NCI-H69 (cell line): Measurements from ENCODE around the gene DHX8.

Experiments
- DNase-seq: peaks from one replicate; lab custom pipeline; 2025; lab: John Stamatoyannopoulos, UW

The DHX8 gene

DNA sequence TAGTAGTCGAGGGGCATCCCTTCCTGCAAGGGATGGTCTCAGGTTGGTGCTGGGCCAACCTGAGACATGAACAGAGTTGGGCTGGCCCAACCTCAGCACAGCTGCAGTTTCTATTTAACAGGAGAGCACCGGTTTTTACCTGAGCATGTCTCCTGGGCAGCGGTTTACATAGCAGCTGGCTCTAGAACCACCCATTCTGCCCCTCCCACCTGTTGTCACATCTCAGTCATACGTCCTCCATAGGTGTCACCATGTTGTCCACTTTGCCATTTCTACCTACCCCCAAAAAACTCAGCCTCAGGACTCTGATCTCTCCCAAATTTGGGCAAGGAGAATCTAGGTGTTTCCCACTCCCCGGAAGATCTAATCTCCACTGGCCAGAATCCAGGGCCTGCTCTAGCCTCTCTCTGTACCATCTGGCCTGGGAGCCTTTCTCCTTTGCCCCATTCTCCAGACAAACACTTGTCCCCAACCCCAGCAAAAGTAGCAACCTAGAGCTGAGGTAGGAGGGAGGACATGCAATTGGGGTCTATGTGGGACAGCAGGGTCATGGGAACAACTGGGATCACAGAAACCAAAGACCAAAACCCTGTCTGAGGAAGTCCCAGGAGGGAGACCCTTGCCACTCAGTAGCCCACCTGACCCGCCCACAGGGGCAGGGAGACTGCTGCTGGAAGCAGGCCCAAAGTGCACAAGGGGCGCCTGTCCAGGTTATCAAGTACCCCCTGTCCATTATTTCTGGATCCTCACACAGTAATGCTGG is 43.3 kb downstream of the DHX8 start:
- no peak for DNase-seq

DNA sequence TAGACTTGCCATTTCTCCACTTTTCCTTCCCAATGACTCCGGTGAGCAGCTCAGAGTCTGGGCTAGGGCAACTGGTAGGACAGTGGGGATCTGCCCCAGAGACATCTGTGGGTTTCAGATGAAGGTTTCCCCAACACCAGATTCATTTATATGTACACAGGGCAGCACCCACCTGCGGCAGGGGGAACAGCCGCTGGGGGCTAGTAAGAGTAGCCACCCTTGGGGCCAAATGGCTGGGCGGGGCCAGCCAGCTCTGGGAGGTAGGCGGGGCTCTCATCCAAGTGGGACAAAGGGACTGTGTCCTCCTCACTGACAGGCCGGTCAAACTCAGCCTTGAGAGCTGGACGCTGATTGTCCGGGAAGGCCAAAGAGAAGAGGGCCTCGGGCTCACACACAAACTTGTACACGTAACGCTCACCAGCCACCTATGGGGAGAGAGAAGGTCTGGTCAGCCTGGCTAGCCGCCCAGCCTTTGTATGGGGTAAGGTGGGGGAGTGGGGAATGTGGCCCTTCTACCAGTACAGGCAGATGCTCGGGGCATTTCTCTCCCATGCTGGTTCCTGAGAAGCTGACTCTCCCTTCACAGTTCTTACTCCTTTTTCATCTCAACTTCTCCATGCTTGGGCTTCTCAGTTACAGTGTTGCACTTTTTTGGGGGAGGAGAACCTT is 44.7 kb downstream of the DHX8 start:
- DNase-seq = no peak

DNA sequence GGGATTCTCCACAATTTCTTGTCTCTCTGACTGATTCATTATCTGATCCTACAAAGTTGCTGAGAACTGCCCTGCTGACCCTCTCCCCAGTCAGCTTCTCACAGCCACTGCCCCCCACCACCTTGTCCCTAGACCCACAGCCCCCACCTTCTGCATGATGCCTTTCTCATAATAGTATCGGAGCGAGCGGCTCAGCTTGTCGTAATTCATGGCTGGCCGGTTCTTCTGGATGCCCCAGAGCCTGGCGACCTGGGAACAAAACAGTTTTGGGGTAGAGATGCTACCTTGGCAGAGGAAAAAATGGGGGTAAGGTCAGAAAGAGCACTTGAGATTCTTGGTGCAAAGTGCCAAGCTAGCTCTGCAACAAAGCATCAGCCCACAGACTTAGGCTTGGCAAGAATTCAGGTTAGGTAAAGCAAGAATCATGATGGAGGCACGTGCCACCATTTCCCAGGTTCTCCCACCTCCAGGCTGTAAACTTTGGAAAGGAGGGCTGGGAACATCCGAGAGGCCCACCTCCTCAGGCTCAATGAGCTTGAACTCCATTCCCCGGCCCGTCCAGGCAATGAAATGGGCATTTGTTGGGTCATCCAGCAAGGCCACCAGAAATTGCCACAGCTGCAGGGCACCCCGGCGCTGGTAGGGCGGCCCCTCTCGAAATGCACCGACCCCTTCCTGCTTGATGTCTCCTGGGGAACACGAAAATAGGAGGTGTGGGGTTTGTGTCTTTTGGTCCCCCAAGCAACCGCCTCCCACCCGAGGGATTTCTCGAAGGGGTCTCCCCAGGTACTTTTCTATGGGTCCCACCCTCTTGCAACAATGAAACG is 45.4 kb downstream of the DHX8 start:
- no peak for DNase-seq

DNA sequence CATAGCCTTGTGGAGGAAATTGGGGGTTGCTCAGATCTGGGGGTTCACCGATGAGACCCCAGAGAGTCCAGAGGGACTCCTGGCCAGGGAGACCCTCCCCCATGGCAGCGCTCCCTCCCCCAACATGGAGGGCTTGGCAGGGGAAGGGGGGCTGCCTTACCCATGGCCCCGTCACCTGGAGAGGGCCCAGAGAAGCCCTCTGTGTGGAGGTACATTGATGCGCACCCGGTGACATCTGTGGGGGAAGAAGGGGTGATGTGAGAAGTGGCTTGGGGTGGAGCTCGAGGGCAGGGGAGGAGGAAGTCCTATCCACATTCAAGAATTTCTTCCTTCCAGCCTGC is 46.1 kb downstream of the DHX8 start:
- DNase-seq = no peak

DNA sequence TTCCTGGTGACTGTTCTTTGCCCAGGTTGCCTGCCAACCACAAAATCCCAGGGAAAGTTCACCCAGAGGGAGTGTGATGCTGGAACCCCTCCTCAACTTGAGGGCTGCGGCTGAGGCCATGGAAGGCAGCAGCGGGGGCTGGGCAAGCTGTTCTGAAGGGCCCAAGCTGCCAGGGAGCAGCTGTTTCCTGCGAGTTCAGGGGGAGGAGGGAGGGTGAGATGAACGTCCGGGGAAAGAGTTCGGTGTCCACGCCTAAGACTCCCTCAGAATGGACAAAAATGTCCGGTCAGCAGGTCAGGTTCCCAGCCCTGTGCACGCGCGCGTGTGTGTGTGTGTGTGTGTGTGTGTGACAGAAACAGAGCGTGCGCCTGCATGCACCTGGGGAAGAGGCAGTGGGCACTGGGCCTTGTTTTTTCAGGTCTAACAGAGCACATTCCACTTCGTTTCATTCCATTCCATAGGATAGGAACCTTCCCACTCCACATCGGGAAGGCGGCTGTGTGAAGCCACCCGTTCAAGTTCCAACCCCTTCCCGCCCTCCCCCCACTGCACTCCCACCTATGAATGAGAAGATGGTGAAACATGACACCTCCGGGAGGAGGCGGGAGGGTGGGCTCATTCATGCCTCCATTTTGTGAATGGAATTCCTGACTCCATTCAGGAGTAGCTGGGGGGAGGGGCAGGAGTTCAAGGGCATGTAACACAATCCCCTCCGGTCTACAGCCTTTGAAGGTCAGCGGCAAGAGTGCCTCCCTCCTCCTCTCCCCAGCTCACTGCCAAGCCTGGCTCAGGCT is 46.7 kb downstream of the DHX8 start:
- DNase-seq = peak; percentile 88

DNA sequence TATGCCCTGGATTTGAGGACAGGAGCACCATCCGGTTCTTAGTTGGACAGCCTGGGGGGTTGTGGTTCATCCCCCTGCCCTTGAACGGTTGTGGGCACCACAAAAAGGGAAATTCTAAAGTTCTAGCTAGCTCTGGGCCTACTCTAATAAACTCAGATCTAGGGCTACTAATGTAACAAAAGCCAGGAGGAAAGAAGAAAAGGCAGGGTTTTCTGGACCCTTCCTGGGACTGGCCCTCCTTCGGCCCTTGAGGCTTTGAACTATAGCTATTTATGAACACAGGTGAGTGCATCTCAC is 47.3 kb downstream of the DHX8 start:
- DNase-seq = no peak

DNA sequence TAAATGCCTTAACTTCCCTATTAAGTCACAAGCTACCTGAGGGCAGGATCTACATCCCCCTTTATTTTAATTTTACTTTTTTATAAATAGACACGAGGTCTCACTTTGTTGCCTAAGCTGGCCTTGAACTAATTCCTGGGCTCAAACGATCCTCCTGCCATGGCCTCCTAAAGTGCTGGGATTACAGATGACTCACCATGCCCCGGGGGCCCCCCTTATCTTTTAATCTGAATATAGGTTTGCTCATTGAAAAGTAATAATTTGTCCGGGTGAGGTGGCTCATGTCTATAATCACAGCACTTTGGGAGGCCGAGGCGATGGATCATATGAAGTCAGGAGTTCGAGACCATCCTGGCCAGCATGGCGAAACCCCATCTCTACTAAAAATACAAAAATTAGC is 48.2 kb downstream of the DHX8 start:
- DNase-seq = no peak

DNA sequence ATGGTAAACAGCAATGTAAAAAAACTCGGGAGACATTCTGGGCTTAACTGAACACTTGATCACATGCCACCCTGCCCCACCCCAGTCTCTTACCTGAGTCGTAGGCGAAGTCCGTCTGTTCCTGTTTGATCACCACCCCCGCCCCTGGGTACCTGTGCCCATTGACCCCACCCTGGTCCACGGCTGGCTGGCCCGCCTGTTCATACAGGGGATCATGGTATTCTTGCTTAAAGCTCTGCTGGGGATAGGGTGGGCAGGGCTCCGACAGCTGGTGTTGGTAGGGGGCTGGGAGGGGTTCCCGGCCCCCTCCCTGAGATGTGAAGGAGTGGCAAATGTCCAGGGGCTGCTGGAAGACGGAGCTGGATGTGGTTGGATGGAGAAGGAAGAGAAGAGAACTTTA is 48.8 kb downstream of the DHX8 start:
- no peak for DNase-seq

DNA sequence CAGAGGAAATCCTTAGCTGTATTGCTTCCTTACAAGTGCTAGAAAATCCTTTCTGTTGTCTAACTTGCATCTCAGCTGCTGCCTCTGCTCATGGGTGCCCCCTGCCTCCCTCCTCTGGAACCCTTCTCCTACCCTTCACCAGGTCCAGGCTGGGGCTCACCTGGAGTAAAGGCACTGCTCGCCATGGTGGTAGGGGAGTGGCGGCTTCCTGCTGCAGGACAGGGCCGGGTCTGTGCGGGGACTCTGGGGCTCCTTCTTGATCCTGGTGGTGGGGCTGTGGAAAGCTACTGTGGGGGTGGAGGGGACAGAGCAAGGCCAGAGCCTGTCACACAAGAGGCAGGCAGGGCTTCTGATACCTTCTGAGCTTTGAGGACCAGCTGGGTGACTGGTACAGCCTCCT is 49.9 kb downstream of the DHX8 start:
- no peak for DNase-seq

DNA sequence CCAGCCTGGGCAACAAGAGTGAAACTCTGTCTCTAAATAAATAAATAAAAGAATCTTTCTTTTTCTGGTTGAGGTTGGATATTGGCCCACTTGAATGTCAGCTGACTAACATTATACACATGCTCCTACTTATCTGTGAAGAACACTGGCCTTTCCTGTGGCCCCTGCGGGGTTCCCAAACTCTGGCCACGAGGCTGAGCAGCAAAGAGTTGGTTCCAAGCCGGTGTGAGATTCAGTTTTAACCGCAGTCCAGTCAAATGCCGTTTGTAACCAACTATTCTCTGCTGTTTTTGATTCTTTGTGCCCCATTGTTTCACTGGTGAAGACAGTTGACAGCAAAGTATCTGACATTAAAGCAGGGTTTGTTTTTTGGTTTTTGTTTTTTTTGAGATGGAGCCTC is 51.1 kb downstream of the DHX8 start:
- no peak for DNase-seq

DNA sequence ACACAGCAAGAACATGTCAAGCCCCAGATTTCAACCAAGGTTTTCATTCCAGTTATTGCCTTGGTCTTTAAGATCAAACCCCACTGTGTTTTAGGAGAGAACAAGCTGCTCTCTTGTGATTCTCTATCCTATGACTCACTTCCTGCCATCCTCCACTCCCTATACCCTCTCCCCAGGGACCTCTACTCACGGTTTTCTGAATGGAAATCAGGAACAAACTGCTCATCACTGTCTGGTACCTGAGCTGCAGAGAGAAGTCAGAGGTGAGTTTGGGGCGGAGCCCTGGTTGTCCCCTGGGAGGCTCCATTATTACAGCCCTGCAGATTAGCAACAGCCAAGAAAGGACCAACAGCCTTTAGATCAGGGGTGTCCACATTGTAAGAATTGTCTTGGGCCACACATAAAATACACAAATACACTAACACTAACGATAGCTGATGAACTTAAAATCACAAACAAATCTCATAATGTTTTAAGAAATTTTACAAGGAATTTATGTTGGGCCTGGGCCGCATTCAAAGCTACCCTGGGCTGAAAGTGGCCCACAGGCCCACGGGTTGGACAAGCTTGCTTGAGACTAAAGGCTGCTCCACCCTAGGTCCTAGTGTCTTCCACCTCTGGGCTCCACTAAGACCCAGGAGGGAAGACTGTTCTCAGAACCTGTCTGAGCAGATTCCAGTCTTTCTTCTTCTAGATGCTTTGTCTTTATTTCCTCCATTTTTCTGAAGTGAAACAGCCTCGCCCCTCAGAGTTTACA is 52.6 kb downstream of the DHX8 start:
- peak; percentile 99 for DNase-seq

DNA sequence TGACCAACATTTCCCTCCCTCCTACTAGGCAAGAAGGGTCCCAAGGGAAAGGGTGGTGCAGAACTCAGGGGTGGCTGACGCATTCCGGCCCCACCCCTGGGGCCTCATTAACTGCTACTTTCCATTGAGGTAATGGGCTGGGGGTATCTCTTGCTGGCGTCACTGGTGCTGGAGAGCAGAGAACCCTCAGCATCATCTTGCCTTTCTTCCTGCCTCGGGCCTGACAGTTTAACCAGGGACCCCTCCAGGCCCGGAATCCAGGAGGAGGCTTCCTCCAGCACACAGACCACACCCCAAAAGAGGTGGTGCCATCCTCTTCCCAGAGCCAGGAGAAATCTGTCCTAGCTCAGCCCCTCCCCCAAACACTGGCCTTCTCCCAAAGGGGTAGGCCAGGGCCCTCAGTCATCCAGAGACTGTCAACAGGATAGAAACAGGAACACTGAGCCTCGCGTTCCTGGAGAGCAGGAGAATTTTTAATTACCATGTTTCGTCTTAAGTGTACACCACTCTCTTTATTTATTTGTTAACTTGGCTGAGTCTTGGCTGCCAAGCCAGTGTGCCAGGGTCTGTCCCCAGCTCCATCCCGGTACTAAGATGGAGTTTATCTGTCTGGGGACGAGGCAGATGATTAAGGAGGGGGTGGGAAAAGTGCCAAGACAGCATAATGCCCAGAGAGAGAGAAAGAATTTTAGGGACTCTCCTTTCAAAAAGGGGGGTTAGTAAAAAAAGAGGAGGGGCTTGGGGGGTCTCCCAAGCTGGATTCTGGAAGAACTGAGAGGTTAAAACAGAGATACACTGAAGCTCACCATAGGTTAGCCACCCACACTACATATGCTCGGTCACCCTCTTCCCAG is 57.3 kb downstream of the DHX8 start:
- peak; percentile 81 for DNase-seq

DNA sequence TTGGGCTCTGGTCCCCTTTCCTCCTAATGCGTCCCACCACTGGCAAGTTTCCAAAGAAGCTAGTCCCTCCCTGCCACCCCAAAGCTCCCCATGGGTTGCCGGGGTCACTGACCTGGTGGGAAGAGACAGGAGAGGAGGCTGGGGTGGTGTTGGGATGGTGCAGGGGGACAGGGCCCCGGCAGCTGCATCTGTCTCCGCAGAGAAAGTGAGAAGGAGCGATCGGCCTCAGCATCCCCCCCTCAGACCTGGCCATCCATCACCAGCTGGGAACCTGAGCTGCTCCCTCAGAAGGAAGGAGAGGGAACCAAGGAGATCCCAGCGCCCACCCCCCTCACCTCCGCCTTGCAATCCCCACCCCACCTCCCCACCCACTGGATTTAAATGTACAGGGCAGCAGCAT is 59.1 kb downstream of the DHX8 start:
- no peak for DNase-seq

DNA sequence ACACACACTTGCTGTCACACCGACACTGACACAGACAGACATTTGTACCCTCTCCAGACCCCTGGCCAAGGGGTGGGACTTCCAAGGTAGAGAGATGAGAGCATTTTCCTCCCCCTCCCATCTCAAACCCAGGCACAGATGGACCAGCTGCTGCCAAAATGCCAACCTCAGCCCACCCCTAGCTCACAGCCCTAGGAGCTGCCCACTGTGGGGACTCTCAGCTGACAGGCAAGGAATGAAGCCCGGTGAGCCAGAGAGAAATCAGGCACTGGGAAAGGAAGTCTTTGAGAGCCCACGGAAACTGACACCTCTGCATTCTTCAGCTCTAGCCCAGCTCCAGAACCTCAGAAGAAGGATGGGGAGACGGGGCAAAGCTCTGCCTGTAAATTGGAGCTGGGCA is 59.5 kb downstream of the DHX8 start:
- DNase-seq = peak; percentile 44

DNA sequence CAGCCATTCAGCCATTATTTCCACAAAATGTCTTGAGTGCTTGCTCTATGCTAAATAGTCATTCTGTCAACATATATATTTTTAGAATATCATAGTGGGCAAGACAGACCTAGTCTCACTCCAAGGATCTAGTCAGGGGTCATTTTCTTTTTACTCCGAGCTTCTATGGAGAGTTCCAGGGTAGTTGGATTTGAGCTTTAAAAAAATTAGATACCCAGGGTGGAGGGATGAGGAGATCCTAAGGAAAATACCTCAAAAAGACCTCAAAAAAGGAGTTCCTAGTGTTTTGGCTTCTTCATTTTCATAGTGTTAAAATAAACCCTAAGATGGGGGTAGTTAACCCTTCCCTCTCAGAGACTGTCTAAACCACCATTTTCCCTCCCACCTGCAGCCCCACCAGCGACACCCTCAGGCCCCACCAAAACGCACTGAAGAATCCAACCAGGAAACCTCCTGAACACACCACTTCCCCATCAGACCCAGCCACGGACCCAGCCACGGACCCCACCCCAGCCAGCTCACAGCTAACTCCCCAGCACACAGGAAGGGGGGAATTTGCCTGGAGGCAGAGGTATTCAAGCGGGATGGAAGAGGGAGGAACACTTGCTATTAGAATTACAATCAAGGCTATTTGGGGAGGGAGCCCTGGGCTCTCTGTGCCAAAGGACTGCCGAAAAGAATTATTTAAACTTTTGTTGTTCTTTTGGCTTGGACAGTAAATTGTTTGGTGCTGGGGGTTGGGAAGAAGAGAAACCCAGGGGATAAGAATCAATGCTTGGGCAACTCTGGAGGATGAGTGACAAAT is 60.2 kb downstream of the DHX8 start:
- peak; percentile 78 for DNase-seq

DNA sequence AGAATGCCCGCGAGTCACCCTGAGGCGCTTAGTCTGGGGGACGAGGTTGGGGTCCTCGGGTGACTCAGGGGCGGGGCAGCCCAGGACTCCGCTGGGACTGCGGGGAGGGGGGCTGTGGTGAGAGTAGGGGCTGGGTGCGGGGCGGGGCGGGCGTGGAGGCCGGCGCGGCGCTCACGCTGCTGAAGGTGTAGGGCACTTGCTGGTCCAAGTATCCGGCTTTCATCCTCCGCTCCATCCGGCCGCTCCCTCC is 61.5 kb downstream of the DHX8 start:
- peak; percentile 80 for DNase-seq

DNA sequence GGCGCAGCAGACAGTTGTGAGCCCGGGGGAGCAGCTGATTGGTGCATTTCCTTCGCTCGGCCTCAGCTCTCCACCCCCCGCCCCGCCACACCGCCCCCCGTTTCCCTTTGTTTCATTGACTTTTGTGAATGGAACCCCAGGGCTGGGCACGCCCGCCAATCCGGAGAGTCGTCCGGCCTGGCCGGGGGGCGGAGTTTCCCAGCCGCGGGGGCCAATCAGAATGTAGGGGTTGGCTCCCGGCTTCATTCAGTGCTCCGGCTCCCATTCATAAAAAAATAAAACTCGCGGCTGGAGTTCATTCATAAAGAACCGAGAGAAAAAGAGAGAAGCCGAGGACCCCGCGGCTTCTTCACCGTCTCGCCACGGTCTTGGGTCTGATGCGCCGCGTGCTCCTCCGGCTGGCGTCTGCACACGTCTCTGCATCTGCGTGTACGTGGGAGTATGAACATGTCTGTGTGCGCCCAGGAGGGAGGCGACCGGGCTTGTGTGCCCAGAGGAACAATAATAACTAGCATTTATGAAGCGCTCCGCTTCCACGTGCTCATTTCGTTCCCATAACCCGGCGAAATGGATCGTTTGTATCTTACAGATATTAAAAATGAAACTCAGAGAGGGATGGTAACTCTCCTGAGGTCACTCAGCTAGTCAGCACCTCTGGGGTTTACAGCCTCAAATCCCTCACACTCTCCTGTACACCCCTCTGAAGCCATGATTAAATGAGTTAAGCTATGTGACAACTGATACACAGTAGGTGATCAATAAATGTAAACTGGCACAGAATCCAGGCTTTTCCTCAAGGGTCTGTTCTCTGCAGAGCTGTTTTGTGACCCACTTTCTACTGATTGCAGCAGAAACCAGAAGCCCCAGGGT is 62.8 kb downstream of the DHX8 start, which contains the start of gene ETV4:
ETV4 (minus strand) TSS at position 22 of the 870 bp plus-strand sequence. CDS start 723 bp downstream, outside the sequence.
- peak; percentile 98 for DNase-seq

DNA sequence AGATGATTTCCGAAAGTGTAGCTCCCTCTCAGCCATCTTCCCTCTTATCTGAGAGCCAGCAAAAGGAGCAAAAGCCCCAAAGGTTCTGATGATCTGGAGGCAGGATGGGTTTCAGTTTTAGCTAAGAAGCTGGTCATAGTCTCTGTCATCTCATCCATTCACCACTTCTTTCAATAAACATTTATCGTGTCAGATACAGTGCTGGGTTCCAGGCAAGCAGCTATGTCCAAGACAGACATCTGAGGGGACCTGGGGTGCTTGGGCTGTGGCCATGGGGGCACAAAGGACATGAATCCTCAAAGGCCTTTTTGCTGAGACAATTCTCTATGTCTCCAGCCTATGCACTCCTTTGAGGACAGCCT is 63.4 kb downstream of the DHX8 start:
- no peak for DNase-seq

DNA sequence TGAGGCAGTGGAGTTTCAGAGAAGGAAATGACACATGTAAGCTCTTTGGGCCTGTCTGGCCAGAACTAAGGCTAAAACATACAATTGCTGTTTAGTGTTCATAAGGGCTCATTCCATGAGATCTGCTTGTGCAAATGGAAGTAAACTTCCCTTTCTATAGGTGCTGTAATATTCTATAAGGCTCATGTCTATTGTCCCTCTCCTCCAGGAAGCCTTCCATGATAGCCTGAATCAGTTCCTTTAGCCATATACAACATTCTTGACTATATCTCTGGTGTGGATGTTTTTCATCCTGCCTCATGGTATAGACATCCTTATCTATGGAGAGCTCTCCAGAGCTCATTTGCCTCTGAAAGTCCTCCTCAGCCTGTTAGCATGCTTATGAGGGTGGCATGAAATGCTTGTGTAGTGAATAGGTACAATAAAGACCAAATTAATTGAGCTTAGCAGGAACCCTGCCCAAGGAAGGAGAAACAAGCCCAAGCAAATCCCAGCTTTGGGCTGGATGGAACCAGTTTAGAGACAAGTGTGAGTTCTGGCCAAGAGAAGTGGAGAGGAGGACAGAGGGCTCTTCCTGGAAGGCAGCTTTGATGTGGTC is 64.0 kb downstream of the DHX8 start:
- DNase-seq = no peak
